ENCODE results near the gene RNF7. TPM values are rescaled to one million over a fixed set of nuclear protein-coding genes. Genes with fewer than 3 reads are reported as not detected.
A peak's percentile ranks its signal among the peaks of the same experiment; 100 is the strongest.

RNF7 gene
- total and polyA plus RNA-seq, 2 of the 13 experiments (the other 11 are each of a cell fraction or from before 2014, with no cell fraction given) = 66.4 to 94.7 TPM

DNA sequence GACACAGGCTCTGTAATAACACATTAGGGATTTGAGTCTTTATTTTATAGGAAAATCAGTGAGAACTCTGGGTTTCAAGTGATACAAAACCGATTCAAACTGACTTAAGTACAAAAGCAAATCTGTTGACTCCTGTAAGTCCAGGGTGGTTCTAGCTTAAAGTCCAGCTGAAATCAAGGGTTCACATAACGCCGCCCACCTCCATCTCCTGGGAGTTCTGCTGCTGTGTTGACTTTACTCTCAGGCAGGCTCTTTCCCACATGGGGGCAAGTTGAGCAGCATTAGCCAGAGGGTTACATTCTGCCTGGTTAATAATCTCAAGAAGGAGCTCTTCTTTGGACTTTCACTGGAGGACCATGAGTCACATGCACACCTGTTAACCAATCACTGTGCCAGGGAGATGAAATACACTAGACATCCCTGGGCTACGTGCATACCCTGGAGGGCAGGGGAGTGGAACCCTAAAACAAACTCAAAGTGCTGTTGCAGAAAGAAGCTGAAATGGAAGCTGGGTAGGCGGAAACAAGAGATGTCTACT lies 9.7 kb upstream of the RNF7 start (continued):
- TF ChIP-seq, protein P1, sequence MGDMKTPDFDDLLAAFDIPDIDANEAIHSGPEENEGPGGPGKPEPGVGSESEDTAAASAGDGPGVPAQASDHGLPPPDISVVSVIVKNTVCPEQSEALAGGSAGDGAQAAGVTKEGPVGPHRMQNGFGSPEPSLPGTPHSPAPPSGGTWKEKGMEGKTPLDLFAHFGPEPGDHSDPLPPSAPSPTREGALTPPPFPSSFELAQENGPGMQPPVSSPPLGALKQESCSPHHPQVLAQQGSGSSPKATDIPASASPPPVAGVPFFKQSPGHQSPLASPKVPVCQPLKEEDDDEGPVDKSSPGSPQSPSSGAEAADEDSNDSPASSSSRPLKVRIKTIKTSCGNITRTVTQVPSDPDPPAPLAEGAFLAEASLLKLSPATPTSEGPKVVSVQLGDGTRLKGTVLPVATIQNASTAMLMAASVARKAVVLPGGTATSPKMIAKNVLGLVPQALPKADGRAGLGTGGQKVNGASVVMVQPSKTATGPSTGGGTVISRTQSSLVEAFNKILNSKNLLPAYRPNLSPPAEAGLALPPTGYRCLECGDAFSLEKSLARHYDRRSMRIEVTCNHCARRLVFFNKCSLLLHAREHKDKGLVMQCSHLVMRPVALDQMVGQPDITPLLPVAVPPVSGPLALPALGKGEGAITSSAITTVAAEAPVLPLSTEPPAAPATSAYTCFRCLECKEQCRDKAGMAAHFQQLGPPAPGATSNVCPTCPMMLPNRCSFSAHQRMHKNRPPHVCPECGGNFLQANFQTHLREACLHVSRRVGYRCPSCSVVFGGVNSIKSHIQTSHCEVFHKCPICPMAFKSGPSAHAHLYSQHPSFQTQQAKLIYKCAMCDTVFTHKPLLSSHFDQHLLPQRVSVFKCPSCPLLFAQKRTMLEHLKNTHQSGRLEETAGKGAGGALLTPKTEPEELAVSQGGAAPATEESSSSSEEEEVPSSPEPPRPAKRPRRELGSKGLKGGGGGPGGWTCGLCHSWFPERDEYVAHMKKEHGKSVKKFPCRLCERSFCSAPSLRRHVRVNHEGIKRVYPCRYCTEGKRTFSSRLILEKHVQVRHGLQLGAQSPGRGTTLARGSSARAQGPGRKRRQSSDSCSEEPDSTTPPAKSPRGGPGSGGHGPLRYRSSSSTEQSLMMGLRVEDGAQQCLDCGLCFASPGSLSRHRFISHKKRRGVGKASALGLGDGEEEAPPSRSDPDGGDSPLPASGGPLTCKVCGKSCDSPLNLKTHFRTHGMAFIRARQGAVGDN (CRISPR knock-in tag; IDR thresholded peaks at IDR 0.05) = no peak
- no peak for TF ChIP-seq SATB2 (CRISPR knock-in tag; IDR thresholded peaks at IDR 0.05)
- TF ChIP-seq CC2D1A (CRISPR knock-in tag; IDR thresholded peaks at IDR 0.05) = peak; percentile 59; the same call in 1 of the 2 replicates
- no peak for TF ChIP-seq SP140L (CRISPR knock-in tag; IDR thresholded peaks at IDR 0.05; ENCODE audit: borderline replicate concordance)
- TF ChIP-seq KAT8 (CRISPR knock-in tag; IDR thresholded peaks at IDR 0.05) = no peak
- TF ChIP-seq CEBPG (CRISPR knock-in tag; IDR thresholded peaks at IDR 0.05) = peak; percentile 26; the same call in 1 of the 2 replicates
- peak; percentile 27; the same call in 1 of the 2 replicates for TF ChIP-seq RXRB (CRISPR knock-in tag; IDR thresholded peaks at IDR 0.05; ENCODE audit: borderline replicate concordance)
- TF ChIP-seq ZNF431 (CRISPR knock-in tag; IDR thresholded peaks at IDR 0.05; ENCODE audit: borderline replicate concordance, low read depth) = peak; percentile 86; the same call in 1 of the 2 replicates
- peak; percentile 34; the same call in 1 of the 2 replicates for TF ChIP-seq ZNF644 (CRISPR knock-in tag; IDR thresholded peaks at IDR 0.05; ENCODE audit: low read depth)
- TF ChIP-seq CREB1 (IDR thresholded peaks at IDR 0.05) = no peak
- TF ChIP-seq CREB1 (CRISPR knock-in tag; IDR thresholded peaks at IDR 0.05) = peak; percentile 49; the same call in 1 of the 2 replicates
- TF ChIP-seq MYC (CRISPR knock-in tag; IDR thresholded peaks at IDR 0.05; ENCODE audit: borderline replicate concordance) = 0 out of 2 replicates have a peak, but pooled peaks have one; percentile 29
- TF ChIP-seq, protein P2, sequence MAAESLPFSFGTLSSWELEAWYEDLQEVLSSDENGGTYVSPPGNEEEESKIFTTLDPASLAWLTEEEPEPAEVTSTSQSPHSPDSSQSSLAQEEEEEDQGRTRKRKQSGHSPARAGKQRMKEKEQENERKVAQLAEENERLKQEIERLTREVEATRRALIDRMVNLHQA (CRISPR knock-in tag; IDR thresholded peaks at IDR 0.05) = no peak
- TF ChIP-seq SPEN (CRISPR knock-in tag; IDR thresholded peaks at IDR 0.05; ENCODE audit: low read depth) = peak; percentile 51; the same call in 1 of the 2 replicates
- peak; percentile 70; the same call in 1 of the 2 replicates for TF ChIP-seq HMG20A (CRISPR knock-in tag; IDR thresholded peaks at IDR 0.05; ENCODE audit: borderline replicate concordance)
- peak; percentile 34; the same call in 1 of the 2 replicates for TF ChIP-seq ATF1 (CRISPR knock-in tag; IDR thresholded peaks at IDR 0.05)
- TF ChIP-seq ARNT2 (CRISPR knock-in tag; IDR thresholded peaks at IDR 0.05; ENCODE audit: low read depth) = 0 out of 2 replicates have a peak, but pooled peaks have one; percentile 40
- TF ChIP-seq ZMYM2 (CRISPR knock-in tag; IDR thresholded peaks at IDR 0.05) = 0 out of 2 replicates have a peak, but pooled peaks have one; percentile 38
- TF ChIP-seq, protein P3, sequence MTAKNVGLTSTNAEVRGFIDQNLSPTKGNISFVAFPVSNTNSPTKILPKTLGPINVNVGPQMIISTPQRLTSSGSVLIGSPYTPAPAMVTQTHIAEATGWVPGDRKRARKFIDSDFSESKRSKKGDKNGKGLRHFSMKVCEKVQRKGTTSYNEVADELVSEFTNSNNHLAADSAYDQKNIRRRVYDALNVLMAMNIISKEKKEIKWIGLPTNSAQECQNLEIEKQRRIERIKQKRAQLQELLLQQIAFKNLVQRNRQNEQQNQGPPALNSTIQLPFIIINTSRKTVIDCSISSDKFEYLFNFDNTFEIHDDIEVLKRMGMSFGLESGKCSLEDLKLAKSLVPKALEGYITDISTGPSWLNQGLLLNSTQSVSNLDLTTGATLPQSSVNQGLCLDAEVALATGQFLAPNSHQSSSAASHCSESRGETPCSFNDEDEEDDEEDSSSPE (CRISPR knock-in tag; IDR thresholded peaks at IDR 0.05) = 0 out of 2 replicates have a peak, but pooled peaks have one; percentile 7
- TF ChIP-seq, protein P4, sequence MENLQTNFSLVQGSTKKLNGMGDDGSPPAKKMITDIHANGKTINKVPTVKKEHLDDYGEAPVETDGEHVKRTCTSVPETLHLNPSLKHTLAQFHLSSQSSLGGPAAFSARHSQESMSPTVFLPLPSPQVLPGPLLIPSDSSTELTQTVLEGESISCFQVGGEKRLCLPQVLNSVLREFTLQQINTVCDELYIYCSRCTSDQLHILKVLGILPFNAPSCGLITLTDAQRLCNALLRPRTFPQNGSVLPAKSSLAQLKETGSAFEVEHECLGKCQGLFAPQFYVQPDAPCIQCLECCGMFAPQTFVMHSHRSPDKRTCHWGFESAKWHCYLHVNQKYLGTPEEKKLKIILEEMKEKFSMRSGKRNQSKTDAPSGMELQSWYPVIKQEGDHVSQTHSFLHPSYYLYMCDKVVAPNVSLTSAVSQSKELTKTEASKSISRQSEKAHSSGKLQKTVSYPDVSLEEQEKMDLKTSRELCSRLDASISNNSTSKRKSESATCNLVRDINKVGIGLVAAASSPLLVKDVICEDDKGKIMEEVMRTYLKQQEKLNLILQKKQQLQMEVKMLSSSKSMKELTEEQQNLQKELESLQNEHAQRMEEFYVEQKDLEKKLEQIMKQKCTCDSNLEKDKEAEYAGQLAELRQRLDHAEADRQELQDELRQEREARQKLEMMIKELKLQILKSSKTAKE (CRISPR knock-in tag; IDR thresholded peaks at IDR 0.05; ENCODE audit: borderline replicate concordance) = no peak
- TF ChIP-seq ZNF672 (CRISPR knock-in tag; IDR thresholded peaks at IDR 0.05) = no peak
- TF ChIP-seq, protein P5, sequence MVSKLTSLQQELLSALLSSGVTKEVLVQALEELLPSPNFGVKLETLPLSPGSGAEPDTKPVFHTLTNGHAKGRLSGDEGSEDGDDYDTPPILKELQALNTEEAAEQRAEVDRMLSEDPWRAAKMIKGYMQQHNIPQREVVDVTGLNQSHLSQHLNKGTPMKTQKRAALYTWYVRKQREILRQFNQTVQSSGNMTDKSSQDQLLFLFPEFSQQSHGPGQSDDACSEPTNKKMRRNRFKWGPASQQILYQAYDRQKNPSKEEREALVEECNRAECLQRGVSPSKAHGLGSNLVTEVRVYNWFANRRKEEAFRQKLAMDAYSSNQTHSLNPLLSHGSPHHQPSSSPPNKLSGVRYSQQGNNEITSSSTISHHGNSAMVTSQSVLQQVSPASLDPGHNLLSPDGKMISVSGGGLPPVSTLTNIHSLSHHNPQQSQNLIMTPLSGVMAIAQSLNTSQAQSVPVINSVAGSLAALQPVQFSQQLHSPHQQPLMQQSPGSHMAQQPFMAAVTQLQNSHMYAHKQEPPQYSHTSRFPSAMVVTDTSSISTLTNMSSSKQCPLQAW (CRISPR knock-in tag; IDR thresholded peaks at IDR 0.05) = peak; percentile 99
